Stimulated activated CD8-positive, alpha-beta memory T cell treated with anti-CD3 and anti-CD28 coated beads, Interleukin-4, amount 100 ng/mL, for 24 hours (primary cell): ENCODE data around the gene C10orf88.
"Not testable (repeated sequence)": the region's sequence is repeated elsewhere in the genome, so short reads cannot be mapped to it uniquely, and the experiment has no call there.

Source experiments
- DNase-seq: peaks from one replicate; pipeline ENCODE4 v3.0.0-alpha.2; 2020; ENCODE audit warnings: low read depth

C10orf88 gene

GRCh38 chr10:122957474-122957873, 3.4 kb upstream of the C10orf88 start:
- no peak for DNase-seq

GRCh38 chr10:122955892-122956291, 1.9 kb upstream of the C10orf88 start:
- no peak for DNase-seq

- no peak for DNase-seq
Measured at GRCh38 chr10:122954731-122955050, 664 bp upstream of the C10orf88 start.

- no peak for DNase-seq
Measured at GRCh38 chr10:122949296-122949695, 4.7 kb downstream of the C10orf88 start.

- no peak for DNase-seq
Measured at GRCh38 chr10:122939856-122940543, 14.0 kb downstream of the C10orf88 start.

GRCh38 chr10:122939133-122939855, 14.7 kb downstream of the C10orf88 start:
- DNase-seq: no peak

GRCh38 chr10:122931088-122931906, 22.7 kb downstream of the C10orf88 start:
- DNase-seq: no peak

GRCh38 chr10:122930140-122930539, 23.9 kb downstream of the C10orf88 start:
- no peak for DNase-seq

- no peak for DNase-seq
Measured at GRCh38 chr10:122915700-122916099, 38.3 kb downstream of the C10orf88 start.

- DNase-seq: peak; percentile 19
Measured at GRCh38 chr10:122911889-122912484, 42.0 kb downstream of the C10orf88 start.

- no peak for DNase-seq
Measured at GRCh38 chr10:122910310-122910709, 43.7 kb downstream of the C10orf88 start, which contains the start of gene FAM24A. Gene FAM24A (plus strand): TSS chr10:122910610. CDS start chr10:122911635, 1,025 bp downstream.

GRCh38 chr10:122903861-122904260, 50.2 kb downstream of the C10orf88 start:
- not testable (repeated sequence) for DNase-seq

GRCh38 chr10:122894261-122894944, 59.6 kb downstream of the C10orf88 start:
- no peak for DNase-seq

- DNase-seq: no peak
Measured at GRCh38 chr10:122884166-122884565, 69.9 kb downstream of the C10orf88 start.

GRCh38 chr10:122882766-122883165, 71.3 kb downstream of the C10orf88 start:
- DNase-seq: no peak
